GM21367 (cell line): ENCODE data around the gene CLDN17.

ENCODE experiments used
- ATAC-seq: cut with Tn5 transposase; IDR thresholded peaks from one replicate; pipeline ENCODE4 v1.9.1; 2021; ENCODE audit not compliant: unreplicated experiment

The CLDN17 gene

GRCh38 chr21:30166705-30167104 is at the start of gene CLDN17:
Gene CLDN17 (minus strand): TSS chr21:30166805. CDS start chr21:30166617, 188 bp downstream.
- no peak for ATAC-seq

GRCh38 chr21:30216041-30216723 is 49.6 kb upstream of the CLDN17 start, which contains the start of gene CLDN8:
Gene CLDN8 (minus strand): TSS chr21:30216097. CDS start chr21:30215925, 172 bp downstream.
- no peak for ATAC-seq

GRCh38 chr21:30211071-30211470 is 44.5 kb upstream of the CLDN17 start:
- no peak for ATAC-seq

GRCh38 chr21:30209601-30210000 is 43.0 kb upstream of the CLDN17 start:
- ATAC-seq: no peak

- ATAC-seq: no peak
Observed at GRCh38 chr21:30207252-30207579, 40.6 kb upstream of the CLDN17 start.

GRCh38 chr21:30206551-30207251 is 40.1 kb upstream of the CLDN17 start:
- no peak for ATAC-seq

GRCh38 chr21:30200000-30200399 is 33.4 kb upstream of the CLDN17 start:
- no peak for ATAC-seq

GRCh38 chr21:30194701-30195299 is 28.2 kb upstream of the CLDN17 start:
- no peak for ATAC-seq

- ATAC-seq: no peak
Observed at GRCh38 chr21:30193201-30193600, 26.6 kb upstream of the CLDN17 start.

- no peak for ATAC-seq
Observed at GRCh38 chr21:30190554-30190953, 23.9 kb upstream of the CLDN17 start.

GRCh38 chr21:30189773-30190172 is 23.2 kb upstream of the CLDN17 start:
- no peak for ATAC-seq

GRCh38 chr21:30186242-30186641 is 19.6 kb upstream of the CLDN17 start:
- ATAC-seq: no peak

- no peak for ATAC-seq
Observed at GRCh38 chr21:30168086-30168485, 1.5 kb upstream of the CLDN17 start.

- no peak for ATAC-seq
Observed at GRCh38 chr21:30166171-30166570, 434 bp downstream of the CLDN17 start.

- ATAC-seq: no peak
Observed at GRCh38 chr21:30164796-30165195, 1.8 kb downstream of the CLDN17 start.

- no peak for ATAC-seq
Observed at GRCh38 chr21:30153697-30154340, 12.8 kb downstream of the CLDN17 start.

- ATAC-seq: no peak
Observed at GRCh38 chr21:30152792-30153191, 13.8 kb downstream of the CLDN17 start.

- no peak for ATAC-seq
Observed at GRCh38 chr21:30148906-30149305, 17.7 kb downstream of the CLDN17 start.

- ATAC-seq: no peak
Observed at GRCh38 chr21:30146558-30147282, 19.9 kb downstream of the CLDN17 start.

- no peak for ATAC-seq
Observed at GRCh38 chr21:30138483-30138882, 28.1 kb downstream of the CLDN17 start.

GRCh38 chr21:30129246-30129645 is 37.4 kb downstream of the CLDN17 start:
- ATAC-seq: no peak
